Measurements from ENCODE around the gene PRR5L. TPM values are rescaled to one million over a fixed set of nuclear protein-coding genes. Genes with fewer than 3 reads are reported as not detected.

PRR5L gene
- total and polyA plus RNA-seq, 2 experiments from 2014 or later = 3.1 to 8.9 TPM

DNA sequence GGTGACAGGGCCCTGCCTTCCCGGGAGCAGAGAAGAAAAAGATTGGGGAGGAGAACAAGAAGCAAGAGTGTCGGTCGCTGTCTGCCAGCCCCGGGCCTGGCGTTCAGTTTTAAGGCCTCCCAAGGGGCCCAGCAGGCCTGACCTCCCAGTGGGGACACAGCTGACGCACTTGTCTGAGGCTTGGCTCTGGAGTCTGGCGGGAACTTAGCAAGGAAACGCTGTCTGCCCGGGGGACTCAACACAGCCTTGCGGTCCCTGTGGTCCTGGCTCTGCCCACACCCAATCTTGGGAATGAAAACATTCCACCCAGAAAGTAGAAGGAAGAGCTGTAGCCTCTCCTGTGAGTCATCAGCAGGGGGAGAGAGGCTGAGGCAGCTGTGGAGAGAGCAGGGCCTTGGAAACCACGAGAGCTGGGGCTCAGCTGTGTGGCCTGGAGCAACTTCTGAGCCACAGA lies 159.6 kb downstream of the PRR5L start:
- Mint-ChIP-seq H3K4me3 (no peak overlapping the region), H3K27me3 (ENCODE audit: insufficient read depth, low read depth, poor library complexity) (peaks cover 3% of the 10 kb centered on the region), H3K4me1 (peaks cover 34% of the 10 kb centered on the region), H3K36me3 (ENCODE audit: low read depth) (no peaks in the 10 kb centered on the region; the same call in 2 of the 3 replicates), H3K9me3 (no peaks in the 10 kb centered on the region; the same call in 2 of the 3 replicates), H3K27ac (peak overlapping the region; percentile 62; the same call in 1 of the 2 replicates)
- no peak overlapping the region for H3K4me2 ChIP-seq
- H3F3A ChIP-seq (replicated peaks; ENCODE audit: low read depth) = no peaks in the 10 kb centered on the region
- H3K27me3 ChIP-seq (ENCODE audit: insufficient read depth) = no peaks in the 10 kb centered on the region
- no peak overlapping the region for H2AFZ ChIP-seq
- H3K79me2 ChIP-seq (replicated peaks; ENCODE audit: insufficient read depth) = no peaks in the 10 kb centered on the region
- TF ChIP-seq, protein P1, sequence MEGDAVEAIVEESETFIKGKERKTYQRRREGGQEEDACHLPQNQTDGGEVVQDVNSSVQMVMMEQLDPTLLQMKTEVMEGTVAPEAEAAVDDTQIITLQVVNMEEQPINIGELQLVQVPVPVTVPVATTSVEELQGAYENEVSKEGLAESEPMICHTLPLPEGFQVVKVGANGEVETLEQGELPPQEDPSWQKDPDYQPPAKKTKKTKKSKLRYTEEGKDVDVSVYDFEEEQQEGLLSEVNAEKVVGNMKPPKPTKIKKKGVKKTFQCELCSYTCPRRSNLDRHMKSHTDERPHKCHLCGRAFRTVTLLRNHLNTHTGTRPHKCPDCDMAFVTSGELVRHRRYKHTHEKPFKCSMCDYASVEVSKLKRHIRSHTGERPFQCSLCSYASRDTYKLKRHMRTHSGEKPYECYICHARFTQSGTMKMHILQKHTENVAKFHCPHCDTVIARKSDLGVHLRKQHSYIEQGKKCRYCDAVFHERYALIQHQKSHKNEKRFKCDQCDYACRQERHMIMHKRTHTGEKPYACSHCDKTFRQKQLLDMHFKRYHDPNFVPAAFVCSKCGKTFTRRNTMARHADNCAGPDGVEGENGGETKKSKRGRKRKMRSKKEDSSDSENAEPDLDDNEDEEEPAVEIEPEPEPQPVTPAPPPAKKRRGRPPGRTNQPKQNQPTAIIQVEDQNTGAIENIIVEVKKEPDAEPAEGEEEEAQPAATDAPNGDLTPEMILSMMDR (conservative IDR thresholded peaks at IDR 0.05; ENCODE audit: low read depth in 2 of 2) = no peak
- TF ChIP-seq ZNF331 (CRISPR knock-in tag; IDR thresholded peaks at IDR 0.05; ENCODE audit: low read depth) = no peak
- TF ChIP-seq, protein P2, sequence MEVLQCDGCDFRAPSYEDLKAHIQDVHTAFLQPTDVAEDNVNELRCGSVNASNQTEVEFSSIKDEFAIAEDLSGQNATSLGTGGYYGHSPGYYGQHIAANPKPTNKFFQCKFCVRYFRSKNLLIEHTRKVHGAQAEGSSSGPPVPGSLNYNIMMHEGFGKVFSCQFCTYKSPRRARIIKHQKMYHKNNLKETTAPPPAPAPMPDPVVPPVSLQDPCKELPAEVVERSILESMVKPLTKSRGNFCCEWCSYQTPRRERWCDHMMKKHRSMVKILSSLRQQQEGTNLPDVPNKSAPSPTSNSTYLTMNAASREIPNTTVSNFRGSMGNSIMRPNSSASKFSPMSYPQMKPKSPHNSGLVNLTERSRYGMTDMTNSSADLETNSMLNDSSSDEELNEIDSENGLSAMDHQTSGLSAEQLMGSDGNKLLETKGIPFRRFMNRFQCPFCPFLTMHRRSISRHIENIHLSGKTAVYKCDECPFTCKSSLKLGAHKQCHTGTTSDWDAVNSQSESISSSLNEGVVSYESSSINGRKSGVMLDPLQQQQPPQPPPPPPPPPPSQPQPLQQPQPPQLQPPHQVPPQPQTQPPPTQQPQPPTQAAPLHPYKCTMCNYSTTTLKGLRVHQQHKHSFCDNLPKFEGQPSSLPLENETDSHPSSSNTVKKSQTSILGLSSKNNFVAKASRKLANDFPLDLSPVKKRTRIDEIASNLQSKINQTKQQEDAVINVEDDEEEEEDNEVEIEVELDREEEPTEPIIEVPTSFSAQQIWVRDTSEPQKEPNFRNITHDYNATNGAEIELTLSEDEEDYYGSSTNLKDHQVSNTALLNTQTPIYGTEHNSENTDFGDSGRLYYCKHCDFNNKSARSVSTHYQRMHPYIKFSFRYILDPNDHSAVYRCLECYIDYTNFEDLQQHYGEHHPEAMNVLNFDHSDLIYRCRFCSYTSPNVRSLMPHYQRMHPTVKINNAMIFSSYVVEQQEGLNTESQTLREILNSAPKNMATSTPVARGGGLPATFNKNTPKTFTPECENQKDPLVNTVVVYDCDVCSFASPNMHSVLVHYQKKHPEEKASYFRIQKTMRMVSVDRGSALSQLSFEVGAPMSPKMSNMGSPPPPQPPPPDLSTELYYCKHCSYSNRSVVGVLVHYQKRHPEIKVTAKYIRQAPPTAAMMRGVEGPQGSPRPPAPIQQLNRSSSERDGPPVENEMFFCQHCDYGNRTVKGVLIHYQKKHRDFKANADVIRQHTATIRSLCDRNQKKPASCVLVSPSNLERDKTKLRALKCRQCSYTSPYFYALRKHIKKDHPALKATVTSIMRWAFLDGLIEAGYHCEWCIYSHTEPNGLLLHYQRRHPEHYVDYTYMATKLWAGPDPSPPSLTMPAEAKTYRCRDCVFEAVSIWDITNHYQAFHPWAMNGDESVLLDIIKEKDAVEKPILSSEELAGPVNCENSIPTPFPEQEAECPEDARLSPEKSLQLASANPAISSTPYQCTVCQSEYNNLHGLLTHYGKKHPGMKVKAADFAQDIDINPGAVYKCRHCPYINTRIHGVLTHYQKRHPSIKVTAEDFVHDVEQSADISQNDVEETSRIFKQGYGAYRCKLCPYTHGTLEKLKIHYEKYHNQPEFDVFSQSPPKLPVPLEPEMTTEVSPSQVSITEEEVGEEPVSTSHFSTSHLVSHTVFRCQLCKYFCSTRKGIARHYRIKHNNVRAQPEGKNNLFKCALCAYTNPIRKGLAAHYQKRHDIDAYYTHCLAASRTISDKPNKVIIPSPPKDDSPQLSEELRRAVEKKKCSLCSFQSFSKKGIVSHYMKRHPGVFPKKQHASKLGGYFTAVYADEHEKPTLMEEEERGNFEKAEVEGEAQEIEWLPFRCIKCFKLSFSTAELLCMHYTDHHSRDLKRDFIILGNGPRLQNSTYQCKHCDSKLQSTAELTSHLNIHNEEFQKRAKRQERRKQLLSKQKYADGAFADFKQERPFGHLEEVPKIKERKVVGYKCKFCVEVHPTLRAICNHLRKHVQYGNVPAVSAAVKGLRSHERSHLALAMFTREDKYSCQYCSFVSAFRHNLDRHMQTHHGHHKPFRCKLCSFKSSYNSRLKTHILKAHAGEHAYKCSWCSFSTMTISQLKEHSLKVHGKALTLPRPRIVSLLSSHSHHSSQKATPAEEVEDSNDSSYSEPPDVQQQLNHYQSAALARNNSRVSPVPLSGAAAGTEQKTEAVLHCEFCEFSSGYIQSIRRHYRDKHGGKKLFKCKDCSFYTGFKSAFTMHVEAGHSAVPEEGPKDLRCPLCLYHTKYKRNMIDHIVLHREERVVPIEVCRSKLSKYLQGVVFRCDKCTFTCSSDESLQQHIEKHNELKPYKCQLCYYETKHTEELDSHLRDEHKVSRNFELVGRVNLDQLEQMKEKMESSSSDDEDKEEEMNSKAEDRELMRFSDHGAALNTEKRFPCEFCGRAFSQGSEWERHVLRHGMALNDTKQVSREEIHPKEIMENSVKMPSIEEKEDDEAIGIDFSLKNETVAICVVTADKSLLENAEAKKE (CRISPR knock-in tag; IDR thresholded peaks at IDR 0.05) = no peak
- TF ChIP-seq EZH2 (IDR thresholded peaks at IDR 0.05; ENCODE audit: low read depth, unreplicated experiment) = no peak
- no peak for TF ChIP-seq NANOG (IDR thresholded peaks at IDR 0.05; ENCODE audit: borderline replicate concordance)
- no peaks in the 10 kb centered on the region for H4K20me1 ChIP-seq (replicated peaks; ENCODE audit: insufficient read depth)
- ATAC-seq (peak; percentile 13), DNase-seq (ENCODE audit: low spot score) (peak; percentile 8)
- H3K9me2 ChIP-seq (ENCODE audit: insufficient read depth) = no peaks in the 10 kb centered on the region
- H3K27ac ChIP-seq (ENCODE audit: low read depth) = no peak overlapping the region
- H3K4me3 ChIP-seq = no peak overlapping the region
- H3K4me1 ChIP-seq (ENCODE audit: insufficient read depth) = peaks cover 14% of the 10 kb centered on the region
- H3K36me3 ChIP-seq (ENCODE audit: insufficient read depth) = no peaks in the 10 kb centered on the region

Data from GM23338 (cell line).